Cerebellar cortex (tissue), 1 donor: Measurements from ENCODE around the gene ESR2.

Source experiments
- DNase-seq: peaks from one replicate; pipeline ENCODE4 v3.0.0-alpha.2; 2015; ENCODE audit warnings: low spot score

The ESR2 gene

GRCh38 chr14:64035143-64035542 lies 259.0 kb downstream of the ESR2 start:
- DNase-seq = no peak
